ENCODE data around the gene C17orf75. TPM values are rescaled to one million over a fixed set of nuclear protein-coding genes. Genes with fewer than 3 reads are reported as not detected.
"Not testable (repeated sequence)": the region's sequence is repeated elsewhere in the genome, so short reads cannot be mapped to it uniquely, and the experiment has no call there.

C17orf75 gene
- total RNA-seq, 1 donor from 2014 or later = 9.2 TPM

GRCh38 chr17:32348483-32348800 is 6.5 kb upstream of the C17orf75 start:
- ATAC-seq (peak; percentile 45), DNase-seq (ENCODE audit: low spot score) (no peak)

- DNase-seq (ENCODE audit: low spot score) (no peak), ATAC-seq (no peak)
Observed at GRCh38 chr17:32345951-32346600, 4.1 kb upstream of the C17orf75 start.

GRCh38 chr17:32342603-32343325 is 791 bp upstream of the C17orf75 start:
- ATAC-seq (no peak), DNase-seq (ENCODE audit: low spot score) (no peak)

GRCh38 chr17:32341141-32341856 is 674 bp downstream of the C17orf75 start:
- ATAC-seq (peak; percentile 52), DNase-seq (ENCODE audit: low spot score) (peak; percentile 59)

GRCh38 chr17:32335687-32336086 is 6.3 kb downstream of the C17orf75 start:
- no peak for ATAC-seq
- DNase-seq (ENCODE audit: low spot score) = no peak

GRCh38 chr17:32335046-32335445 is 6.9 kb downstream of the C17orf75 start:
- ATAC-seq = no peak
- no peak for DNase-seq (ENCODE audit: low spot score)

- ATAC-seq = no peak
- DNase-seq (ENCODE audit: low spot score) = no peak
Observed at GRCh38 chr17:32333187-32333586, 8.8 kb downstream of the C17orf75 start.

GRCh38 chr17:32331243-32332040 is 10.5 kb downstream of the C17orf75 start:
- no peak for ATAC-seq
- no peak for DNase-seq (ENCODE audit: low spot score)

GRCh38 chr17:32330147-32330546 is 11.8 kb downstream of the C17orf75 start:
- DNase-seq (ENCODE audit: low spot score) (no peak), ATAC-seq (no peak)

- no peak for DNase-seq (ENCODE audit: low spot score)
Observed at GRCh38 chr17:32327911-32328310, 14.1 kb downstream of the C17orf75 start.

GRCh38 chr17:32323811-32324491 is 18.0 kb downstream of the C17orf75 start:
- peak; percentile 82 for ATAC-seq
- DNase-seq (ENCODE audit: low spot score) = no peak

More at GRCh38 chr17:32327911-32328310, 14.1 kb downstream of the C17orf75 start:
- ATAC-seq = no peak

GRCh38 chr17:32323046-32323445 is 18.9 kb downstream of the C17orf75 start:
- DNase-seq (ENCODE audit: low spot score) (no peak), ATAC-seq (no peak)

GRCh38 chr17:32320847-32321246 is 21.1 kb downstream of the C17orf75 start:
- ATAC-seq (no peak), DNase-seq (ENCODE audit: low spot score) (no peak)

GRCh38 chr17:32320080-32320479 is 21.9 kb downstream of the C17orf75 start:
- not testable (repeated sequence) for DNase-seq (ENCODE audit: low spot score); ATAC-seq

- DNase-seq (ENCODE audit: low spot score) = peak; percentile 70
- ATAC-seq = peak; percentile 86
Observed at GRCh38 chr17:32319548-32319905, 22.4 kb downstream of the C17orf75 start.

- ATAC-seq (no peak), DNase-seq (ENCODE audit: low spot score) (no peak)
Observed at GRCh38 chr17:32318071-32318470, 23.9 kb downstream of the C17orf75 start.

GRCh38 chr17:32317353-32317752 is 24.6 kb downstream of the C17orf75 start:
- DNase-seq (ENCODE audit: low spot score) = no peak
- no peak for ATAC-seq

- not testable (repeated sequence) for ATAC-seq; DNase-seq (ENCODE audit: low spot score)
Observed at GRCh38 chr17:32316653-32317052, 25.3 kb downstream of the C17orf75 start.

GRCh38 chr17:32315171-32315570 is 26.8 kb downstream of the C17orf75 start:
- DNase-seq (ENCODE audit: low spot score) = no peak
- no peak for ATAC-seq

- no peak for DNase-seq (ENCODE audit: low spot score)
- no peak for ATAC-seq
Observed at GRCh38 chr17:32314636-32315035, 27.3 kb downstream of the C17orf75 start.

Data from left lobe of liver (tissue), 2 donors.